ENCODE data around the gene CBX4. TPM values are rescaled to one million over a fixed set of nuclear protein-coding genes. Genes with fewer than 3 reads are reported as not detected.

CBX4 gene
- total and polyA plus RNA-seq, 2 of the 13 experiments (the other 11 are each of a cell fraction or from before 2014, with no cell fraction given), result 25.8 to 50.8 TPM

- no peak for TF ChIP-seq ZFP82 (CRISPR knock-in tag; IDR thresholded peaks at IDR 0.05; ENCODE audit: borderline replicate concordance)
- TF ChIP-seq SALL2 (CRISPR knock-in tag; IDR thresholded peaks at IDR 0.05), result no peak
- no peak for TF ChIP-seq TCF12 (IDR thresholded peaks at IDR 0.05)
- TF ChIP-seq TCF12 (CRISPR knock-in tag; IDR thresholded peaks at IDR 0.05), result no peak
- TF ChIP-seq ZSCAN29 (CRISPR knock-in tag; conservative IDR thresholded peaks at IDR 0.05), result 0 out of 2 replicates have a peak, but pooled peaks have one; percentile 18
- TF ChIP-seq, protein P1, sequence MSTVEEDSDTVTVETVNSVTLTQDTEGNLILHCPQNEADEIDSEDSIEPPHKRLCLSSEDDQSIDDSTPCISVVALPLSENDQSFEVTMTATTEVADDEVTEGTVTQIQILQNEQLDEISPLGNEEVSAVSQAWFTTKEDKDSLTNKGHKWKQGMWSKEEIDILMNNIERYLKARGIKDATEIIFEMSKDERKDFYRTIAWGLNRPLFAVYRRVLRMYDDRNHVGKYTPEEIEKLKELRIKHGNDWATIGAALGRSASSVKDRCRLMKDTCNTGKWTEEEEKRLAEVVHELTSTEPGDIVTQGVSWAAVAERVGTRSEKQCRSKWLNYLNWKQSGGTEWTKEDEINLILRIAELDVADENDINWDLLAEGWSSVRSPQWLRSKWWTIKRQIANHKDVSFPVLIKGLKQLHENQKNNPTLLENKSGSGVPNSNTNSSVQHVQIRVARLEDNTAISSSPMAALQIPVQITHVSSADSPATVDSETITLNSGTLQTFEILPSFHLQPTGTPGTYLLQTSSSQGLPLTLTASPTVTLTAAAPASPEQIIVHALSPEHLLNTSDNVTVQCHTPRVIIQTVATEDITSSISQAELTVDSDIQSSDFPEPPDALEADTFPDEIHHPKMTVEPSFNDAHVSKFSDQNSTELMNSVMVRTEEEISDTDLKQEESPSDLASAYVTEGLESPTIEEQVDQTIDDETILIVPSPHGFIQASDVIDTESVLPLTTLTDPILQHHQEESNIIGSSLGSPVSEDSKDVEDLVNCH (CRISPR knock-in tag; IDR thresholded peaks at IDR 0.05), result no peak
- TF ChIP-seq ZNF574 (CRISPR knock-in tag; IDR thresholded peaks at IDR 0.05), result no peak
- no peak for TF ChIP-seq ZNF770 (CRISPR knock-in tag; IDR thresholded peaks at IDR 0.05)
- no peak for TF ChIP-seq ZNF235 (CRISPR knock-in tag; IDR thresholded peaks at IDR 0.05; ENCODE audit: borderline replicate concordance)
- TF ChIP-seq ZNF446 (CRISPR knock-in tag; IDR thresholded peaks at IDR 0.05), result no peak
- no peak for TF ChIP-seq SP5 (CRISPR knock-in tag; IDR thresholded peaks at IDR 0.05; ENCODE audit: borderline replicate concordance, low read depth)
- TF ChIP-seq, protein P2, sequence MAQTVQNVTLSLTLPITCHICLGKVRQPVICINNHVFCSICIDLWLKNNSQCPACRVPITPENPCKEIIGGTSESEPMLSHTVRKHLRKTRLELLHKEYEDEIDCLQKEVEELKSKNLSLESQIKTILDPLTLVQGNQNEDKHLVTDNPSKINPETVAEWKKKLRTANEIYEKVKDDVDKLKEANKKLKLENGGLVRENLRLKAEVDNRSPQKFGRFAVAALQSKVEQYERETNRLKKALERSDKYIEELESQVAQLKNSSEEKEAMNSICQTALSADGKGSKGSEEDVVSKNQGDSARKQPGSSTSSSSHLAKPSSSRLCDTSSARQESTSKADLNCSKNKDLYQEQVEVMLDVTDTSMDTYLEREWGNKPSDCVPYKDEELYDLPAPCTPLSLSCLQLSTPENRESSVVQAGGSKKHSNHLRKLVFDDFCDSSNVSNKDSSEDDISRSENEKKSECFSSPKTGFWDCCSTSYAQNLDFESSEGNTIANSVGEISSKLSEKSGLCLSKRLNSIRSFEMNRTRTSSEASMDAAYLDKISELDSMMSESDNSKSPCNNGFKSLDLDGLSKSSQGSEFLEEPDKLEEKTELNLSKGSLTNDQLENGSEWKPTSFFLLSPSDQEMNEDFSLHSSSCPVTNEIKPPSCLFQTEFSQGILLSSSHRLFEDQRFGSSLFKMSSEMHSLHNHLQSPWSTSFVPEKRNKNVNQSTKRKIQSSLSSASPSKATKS (CRISPR knock-in tag; IDR thresholded peaks at IDR 0.05), result no peak
- no peak for TF ChIP-seq ZNF432 (CRISPR knock-in tag; IDR thresholded peaks at IDR 0.05; ENCODE audit: borderline replicate concordance)
- no peak for TF ChIP-seq ZC3H4 (CRISPR knock-in tag; IDR thresholded peaks at IDR 0.05; ENCODE audit: borderline replicate concordance)
- TF ChIP-seq ZNF30 (CRISPR knock-in tag; IDR thresholded peaks at IDR 0.05), result no peak
- no peak for TF ChIP-seq ZBTB2 (CRISPR knock-in tag; IDR thresholded peaks at IDR 0.05; ENCODE audit: low read depth)
- TF ChIP-seq PPARG (CRISPR knock-in tag; conservative IDR thresholded peaks at IDR 0.05), result no peak
- no peak for TF ChIP-seq CC2D1A (CRISPR knock-in tag; IDR thresholded peaks at IDR 0.05)
These were observed 50.0 kb downstream of the CBX4 start (continued) for GRCh38 chr17:79788989-79789942.
